Fibroblast of skin of back (primary cell): Measurements from ENCODE around the gene SIAH3.

Experiments used
- DNase-seq: peaks from one replicate; pipeline ENCODE4 v3.0.0-alpha.2; 2013

The SIAH3 gene

DNA sequence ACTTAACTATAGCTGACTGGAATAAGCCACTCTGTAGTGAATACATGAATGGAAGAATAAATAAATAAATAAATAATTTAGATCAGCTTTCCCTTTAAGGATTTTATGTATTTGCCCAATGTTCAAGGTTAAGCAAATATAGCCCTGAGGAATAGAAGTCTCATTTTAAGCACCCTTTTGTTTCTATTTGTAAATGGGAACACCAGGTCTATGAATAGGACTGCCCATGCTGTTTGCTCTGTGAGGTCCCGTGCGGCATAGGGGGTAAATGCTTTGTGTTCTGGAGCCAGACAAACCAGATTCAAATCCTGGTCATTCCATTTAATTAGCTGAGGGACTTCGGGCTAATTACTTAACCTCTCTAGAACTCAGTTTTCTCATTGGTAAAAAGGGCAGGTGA lies 120.1 kb downstream of the SIAH3 start:
- DNase-seq: no peak

DNA sequence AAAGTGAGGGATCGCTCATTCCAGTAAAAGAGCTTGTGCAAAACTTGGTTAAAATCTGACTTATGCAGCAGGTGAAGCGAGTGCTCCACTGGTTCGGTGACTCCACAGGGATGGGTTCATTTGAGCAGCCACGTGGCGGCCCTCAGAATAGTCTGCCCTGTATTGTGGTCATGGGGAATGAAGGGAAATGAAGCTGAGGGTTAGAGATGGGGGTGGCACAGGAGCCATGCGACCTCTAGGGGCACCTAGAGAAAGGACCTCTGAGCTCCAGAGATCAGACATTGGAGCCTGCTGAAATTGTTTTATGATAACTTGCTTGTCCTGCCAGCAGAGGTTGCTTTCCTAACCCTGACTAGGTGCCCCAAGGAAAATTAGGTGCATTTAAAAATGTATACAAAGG lies 122.8 kb downstream of the SIAH3 start:
- no peak for DNase-seq
